Muscle of arm (tissue), 12 donors: ENCODE results near the gene RMND1. TPM values are rescaled to one million over a fixed set of nuclear protein-coding genes. Genes with fewer than 3 reads are reported as not detected.
A peak's percentile ranks its signal among the peaks of the same experiment; 100 is the strongest.

Experiments used
- DNase-seq: peaks from one replicate; pipeline ENCODE4 v3.0.0-alpha.2; 2013
- polyA plus RNA-seq, 12 donors: library from polyadenylated mRNA; unstranded; fragments of 120-200 nt; gene quantifications; one replicate each; pipeline ENCODE4 v1.2.1, GENCODE V29; 2013; ENCODE audit not compliant: insufficient read length in 12 of 12

The RMND1 gene
- polyA plus RNA-seq, 12 donors, result 18.6 to 26.8 (median 21.7) TPM; not detected in 1

- DNase-seq, result no peak
Observed at GRCh38 chr6:151425561-151425960, 26.4 kb downstream of the RMND1 start.

DNA sequence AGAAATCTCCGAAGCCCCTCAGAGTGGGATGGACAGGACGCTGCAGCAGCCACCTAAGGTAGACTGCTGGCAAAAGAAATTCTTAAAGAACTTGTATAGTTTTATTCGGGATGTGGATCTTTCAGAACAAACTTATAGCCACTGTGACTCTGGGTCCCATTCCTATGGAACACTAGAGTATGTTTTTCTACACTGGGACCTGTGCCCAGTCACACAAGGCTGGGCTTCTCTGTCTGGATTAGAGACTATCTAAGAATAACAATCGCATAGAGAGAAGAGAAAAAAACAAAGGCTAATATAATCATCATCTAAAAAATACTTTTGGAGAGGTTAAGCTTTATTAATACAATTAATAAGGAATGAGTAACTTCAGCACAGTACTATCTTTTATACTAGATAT is 28.9 kb downstream of the RMND1 start:
- DNase-seq, result no peak

GRCh38 chr6:151417477-151417876 is 34.4 kb downstream of the RMND1 start:
- DNase-seq, result no peak

DNA sequence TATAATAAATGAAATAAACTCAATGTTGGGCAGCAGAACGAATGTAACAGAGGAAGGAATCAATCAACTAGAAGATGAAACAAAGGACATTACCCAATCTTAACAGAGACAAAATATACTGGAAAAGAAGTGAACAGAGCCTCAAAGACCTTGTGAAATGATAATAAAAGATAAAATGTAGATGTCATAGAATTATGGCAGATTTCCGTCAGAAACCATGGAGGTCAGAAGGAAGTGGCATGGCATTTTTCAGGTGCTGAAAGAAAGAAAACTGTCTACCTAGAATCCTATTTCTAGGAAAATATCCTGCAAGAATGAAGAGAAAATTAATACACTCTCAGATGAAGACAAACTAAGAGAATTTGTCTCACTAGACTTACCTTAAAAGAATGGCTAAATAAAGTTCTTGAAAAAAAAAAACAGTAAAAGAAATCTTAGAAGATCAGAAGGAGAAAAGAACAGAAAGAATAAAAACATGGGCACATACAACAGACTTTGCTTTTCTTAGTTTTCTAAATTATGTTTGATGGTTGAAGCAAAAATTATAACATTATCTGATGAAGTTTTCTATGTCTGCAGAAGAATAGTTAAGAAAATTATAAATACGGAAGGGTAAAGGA is 37.2 kb downstream of the RMND1 start:
- no peak for DNase-seq

DNA sequence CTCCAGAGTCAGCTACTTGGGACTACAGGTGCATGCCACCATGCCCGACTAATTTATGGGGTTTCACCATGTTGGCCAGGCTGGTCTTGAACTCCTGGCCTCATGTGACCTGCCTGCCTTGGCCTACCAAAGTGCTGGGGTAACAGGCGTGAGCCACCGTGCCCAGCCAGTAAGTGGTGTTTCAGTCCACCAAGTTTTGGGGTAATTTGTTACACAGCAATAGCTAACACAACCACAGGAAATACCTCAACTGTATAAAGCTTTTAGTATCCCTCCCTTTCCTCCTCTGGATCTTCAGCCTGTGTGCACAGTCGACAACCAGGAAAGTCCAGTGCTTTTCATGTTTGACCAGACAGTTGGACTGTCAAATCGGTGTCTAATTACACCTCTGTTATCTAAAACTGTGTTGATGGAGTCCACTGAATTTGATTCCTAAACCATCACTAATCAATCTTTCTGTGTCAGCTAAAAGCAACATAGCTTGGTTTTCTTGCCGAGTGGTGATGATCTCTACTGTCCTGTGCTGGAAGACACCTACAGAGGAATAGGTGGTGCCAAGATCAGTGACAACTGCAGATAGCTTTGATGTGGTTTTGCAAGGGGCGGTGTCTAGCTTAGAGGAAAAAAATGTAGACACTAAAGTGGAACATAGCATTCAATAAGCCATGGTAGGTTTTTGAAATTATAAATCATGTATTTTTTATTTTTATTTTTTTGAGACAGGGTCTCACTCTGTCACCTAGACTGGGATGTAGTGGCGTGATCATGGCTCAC is 38.4 kb downstream of the RMND1 start:
- DNase-seq, result no peak

GRCh38 chr6:151412909-151413308 is 39.0 kb downstream of the RMND1 start:
- DNase-seq, result no peak

GRCh38 chr6:151409679-151410078 is 42.2 kb downstream of the RMND1 start:
- DNase-seq, result no peak

DNA sequence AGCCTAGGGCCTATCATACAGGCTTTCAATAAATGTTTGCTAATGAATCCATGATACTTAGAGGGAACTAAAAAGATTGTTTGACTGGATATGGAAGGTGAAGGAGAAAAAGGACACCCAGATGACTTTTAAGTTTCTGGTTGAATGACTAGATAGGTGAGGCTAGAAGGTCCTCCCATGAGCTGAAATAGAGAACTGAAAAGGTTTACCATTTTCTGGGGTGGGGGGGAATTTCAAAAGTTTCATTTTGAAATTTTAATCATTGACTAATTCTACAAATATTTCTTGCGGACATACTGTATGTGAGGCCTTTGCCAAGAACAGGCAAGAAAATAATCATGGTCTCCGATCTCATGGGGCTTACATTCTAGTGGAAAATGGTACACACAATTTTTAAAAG is 42.7 kb downstream of the RMND1 start:
- DNase-seq, result no peak

GRCh38 chr6:151408858-151409257 is 43.1 kb downstream of the RMND1 start:
- DNase-seq, result no peak

DNA sequence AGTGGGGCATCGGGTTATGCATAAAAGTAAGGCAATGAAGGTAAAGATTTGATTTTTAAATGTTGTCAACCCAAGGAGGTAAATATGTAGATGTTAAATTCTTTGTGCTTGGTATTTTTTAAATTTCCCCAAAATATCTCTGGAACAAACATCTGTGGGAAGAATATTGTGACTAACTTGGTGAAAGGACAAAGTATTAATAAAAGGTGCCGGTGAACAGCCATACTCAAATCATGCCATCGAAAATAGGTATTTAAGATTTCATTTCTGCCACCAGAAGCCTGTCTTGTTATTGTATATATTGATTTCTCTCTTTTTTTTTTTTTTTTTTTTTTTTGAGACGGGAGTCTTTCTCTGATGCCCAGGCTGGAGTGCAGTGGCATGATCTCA is 48.0 kb downstream of the RMND1 start:
- no peak for DNase-seq

DNA sequence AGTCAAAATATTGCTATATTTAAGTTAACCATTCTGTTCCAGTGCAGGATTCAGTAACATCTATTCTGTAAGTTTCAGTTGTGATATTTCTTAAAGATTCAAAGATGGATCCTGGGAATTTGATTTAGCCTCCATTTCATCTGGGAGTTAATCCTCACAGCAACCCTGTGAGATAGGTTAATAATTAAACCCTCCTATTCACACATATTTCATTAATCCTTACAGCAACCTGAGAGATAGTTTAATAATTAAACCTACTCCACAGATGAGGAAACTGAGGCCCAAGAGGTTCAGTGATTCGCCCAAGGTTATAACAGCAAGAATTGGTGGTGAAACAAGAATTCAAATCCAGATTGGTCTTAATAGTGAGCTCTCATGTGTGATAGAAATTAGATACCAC is 49.7 kb downstream of the RMND1 start:
- DNase-seq, result no peak

- no peak for DNase-seq
Observed at GRCh38 chr6:151400473-151400872, 51.5 kb downstream of the RMND1 start.

DNA sequence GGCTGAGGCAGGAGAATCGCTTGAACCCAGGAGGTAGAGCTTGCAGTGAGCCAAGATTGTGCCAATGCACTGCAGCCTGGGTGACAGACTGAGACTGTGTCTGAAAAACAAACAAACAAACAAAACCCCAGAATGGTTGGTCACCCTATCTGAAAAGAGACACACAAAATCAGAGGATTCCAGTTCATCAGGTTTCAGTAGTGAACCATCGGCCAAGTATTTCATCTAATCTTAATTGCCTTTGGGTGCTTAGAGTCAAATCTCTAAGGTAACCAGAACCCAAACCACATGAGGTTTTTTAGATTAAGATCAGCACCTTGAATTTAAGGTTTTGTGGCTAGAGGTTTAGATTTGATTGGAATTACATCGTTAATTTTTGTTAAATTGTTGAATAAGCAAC is 52.2 kb downstream of the RMND1 start:
- DNase-seq, result no peak

DNA sequence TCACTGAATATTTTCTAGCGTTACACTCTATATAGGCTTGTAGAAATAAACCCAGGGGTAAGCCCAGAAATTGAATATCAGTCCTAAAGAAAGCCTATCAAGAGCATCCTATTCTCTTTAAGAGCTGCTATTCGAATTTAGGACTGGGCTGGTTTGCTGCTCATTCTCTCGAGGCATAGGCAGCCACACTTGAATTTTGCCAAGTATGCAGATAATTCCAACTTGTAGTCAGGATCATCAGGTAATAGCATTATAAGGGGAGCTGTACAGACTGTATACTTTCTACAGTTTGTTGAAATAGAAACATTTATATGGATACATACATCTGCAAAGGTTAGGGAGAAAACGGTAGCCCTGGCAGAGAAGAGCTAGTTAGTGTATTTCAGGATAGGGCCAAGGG is 58.5 kb downstream of the RMND1 start:
- no peak for DNase-seq

DNA sequence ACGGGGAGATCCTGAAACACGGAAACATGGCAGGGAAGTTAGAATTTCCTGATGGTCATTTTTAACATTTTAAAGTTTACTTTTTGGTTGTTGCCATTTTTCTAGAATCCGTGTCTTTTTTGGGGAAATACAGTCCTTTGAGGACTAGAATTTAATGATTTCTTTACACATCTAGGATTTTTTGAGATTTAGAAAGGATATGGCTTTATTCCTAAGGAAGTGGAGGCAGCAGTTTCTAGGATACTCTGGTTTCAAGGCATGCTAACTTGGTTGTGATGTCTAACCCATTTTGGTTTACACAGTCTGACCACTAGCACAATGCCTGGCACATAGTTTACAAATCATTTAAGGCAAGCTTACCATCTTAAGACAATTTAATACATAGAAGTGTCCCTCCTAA is 59.5 kb downstream of the RMND1 start:
- DNase-seq, result no peak

- DNase-seq, result peak; percentile 66
Observed at GRCh38 chr6:151391471-151392413, 60.2 kb downstream of the RMND1 start, which contains the start of gene ZBTB2. Gene ZBTB2 (minus strand): TSS chr6:151391559. CDS start chr6:151373637, 17,922 bp downstream.

DNA sequence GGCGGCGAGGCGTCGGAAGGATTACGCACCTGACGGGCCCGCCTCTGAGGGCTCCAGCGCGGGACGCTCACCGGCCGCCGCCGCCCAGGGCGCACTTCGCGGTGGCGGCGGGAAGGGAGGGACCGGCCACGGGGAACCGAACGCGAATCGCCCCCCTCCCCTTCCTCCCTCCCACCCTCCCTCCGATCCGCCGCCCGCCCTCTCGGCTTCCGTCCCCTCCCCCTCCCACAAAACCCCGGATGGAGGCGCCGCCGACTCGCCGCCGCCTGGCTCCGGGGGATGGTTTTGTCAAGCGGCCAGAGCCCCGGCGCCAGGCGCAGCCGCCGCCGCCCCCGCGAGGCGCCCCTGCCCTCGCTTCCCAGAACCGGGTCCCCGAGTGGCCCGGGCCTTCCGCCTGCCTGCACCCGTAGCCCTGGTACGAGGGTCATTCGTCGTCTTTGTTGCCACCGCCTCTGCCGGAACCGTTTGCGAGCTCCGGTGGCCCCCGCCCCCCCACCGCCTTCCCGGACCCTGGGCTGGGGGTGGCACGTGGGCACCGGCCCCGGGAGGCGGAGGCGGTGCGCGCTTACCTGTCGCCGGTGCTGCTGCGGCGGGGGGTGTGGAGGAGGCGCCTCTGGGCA is 61.0 kb downstream of the RMND1 start:
- peak; percentile 76 for DNase-seq

DNA sequence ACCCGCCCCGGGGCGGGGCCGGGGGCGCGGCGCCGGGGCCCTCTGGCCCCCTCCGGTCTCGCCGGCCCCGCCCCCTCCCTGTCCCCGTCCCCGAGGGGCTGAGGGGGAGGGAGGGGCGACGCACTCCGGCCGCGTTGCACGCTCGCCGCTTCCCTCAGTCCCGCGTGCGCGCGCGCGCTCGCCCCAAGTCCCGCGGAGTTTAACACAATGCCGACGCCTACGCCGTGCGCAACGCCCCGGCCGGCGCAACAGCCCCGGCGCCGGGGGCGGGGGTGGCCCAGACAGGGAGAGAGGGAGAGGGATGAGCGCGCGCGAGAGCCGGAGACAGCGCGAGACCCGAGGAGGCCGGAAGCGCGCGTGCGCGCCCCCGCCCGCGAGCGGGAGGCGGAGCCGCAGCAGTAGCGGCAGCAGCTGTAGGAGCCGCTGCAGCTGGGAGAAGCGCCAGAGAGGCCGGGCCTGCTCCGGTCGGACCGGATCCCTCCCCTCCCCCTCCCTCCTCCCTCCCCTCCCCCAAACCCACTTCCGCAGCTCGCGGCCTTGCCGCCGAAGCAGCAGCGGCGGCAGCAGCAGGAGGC is 61.6 kb downstream of the RMND1 start:
- peak; percentile 98 for DNase-seq

GRCh38 chr6:151389618-151390275 is 62.2 kb downstream of the RMND1 start:
- peak; percentile 76 for DNase-seq

GRCh38 chr6:151388997-151389617 is 62.8 kb downstream of the RMND1 start:
- DNase-seq, result no peak

- no peak for DNase-seq
Observed at GRCh38 chr6:151388236-151388635, 63.7 kb downstream of the RMND1 start.
